GM23338 (cell line): ENCODE results near the gene CD46.
"Not testable (repeated sequence)": the region's sequence is repeated elsewhere in the genome, so short reads cannot be mapped to it uniquely, and the experiment has no call there.

ENCODE experiments used
- CREB1 ChIP-seq: fragments of 250-450 bp; sonication (Bioruptor Pico); IDR thresholded peaks from 2 replicates; pipeline ENCODE4 v1.5.0; 2020; ENCODE audit warnings: low read depth, mild to moderate bottlenecking, moderate library complexity
- CTCF ChIP-seq, 2 experiments: fragments of 200-600 bp in 1 of 2; sonication (generic) in 1 of 2; conservative IDR thresholded peaks; 2 replicates each; pipeline versions ENCODE4 v1.5.1 to v1.6.1; 2016 to 2017; ENCODE audit warnings: antibody characterized with exemption in 2 of 2, low read depth in 2 of 2, mild to moderate bottlenecking in 2 of 2, moderate library complexity in 1 of 2
- EZH2 ChIP-seq: fragments of 200-600 bp; sonication (generic); IDR thresholded peaks from one replicate; pipeline ENCODE4 v1.8.0; 2017; ENCODE audit warnings: antibody characterized with exemption, mild to moderate bottlenecking, low read depth; ENCODE audit not compliant: unreplicated experiment
- TF ChIP-seq, protein P1 (sequence below): IDR thresholded peaks from 2 replicates; pipeline ENCODE4 v1.6.1; 2016; ENCODE audit warnings: antibody characterized with exemption

GRCh38 chr1:207770514-207770913, 18.7 kb downstream of the CD46 start:
- TF ChIP-seq EZH2; CTCF (conservative IDR thresholded peaks at IDR 0.05; ENCODE audit: low read depth in 2 of 2); CREB1 (CRISPR knock-in tag): not testable (repeated sequence)
- TF ChIP-seq, protein P1, sequence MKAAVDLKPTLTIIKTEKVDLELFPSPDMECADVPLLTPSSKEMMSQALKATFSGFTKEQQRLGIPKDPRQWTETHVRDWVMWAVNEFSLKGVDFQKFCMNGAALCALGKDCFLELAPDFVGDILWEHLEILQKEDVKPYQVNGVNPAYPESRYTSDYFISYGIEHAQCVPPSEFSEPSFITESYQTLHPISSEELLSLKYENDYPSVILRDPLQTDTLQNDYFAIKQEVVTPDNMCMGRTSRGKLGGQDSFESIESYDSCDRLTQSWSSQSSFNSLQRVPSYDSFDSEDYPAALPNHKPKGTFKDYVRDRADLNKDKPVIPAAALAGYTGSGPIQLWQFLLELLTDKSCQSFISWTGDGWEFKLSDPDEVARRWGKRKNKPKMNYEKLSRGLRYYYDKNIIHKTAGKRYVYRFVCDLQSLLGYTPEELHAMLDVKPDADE, result not testable (repeated sequence)
